Heart right ventricle (tissue), 16 donors: Measurements from ENCODE around the gene FAM241B. TPM values are rescaled to one million over a fixed set of nuclear protein-coding genes. Genes with fewer than 3 reads are reported as not detected.
A peak's percentile ranks its signal among the peaks of the same experiment; 100 is the strongest.

Source experiments
- ATAC-seq, 8 donors: fragments of 200-7000 bp; cut with Tn5 transposase; one replicate each; pipeline ENCODE4 v1.9.1; 2020; ENCODE audit warnings: mild to moderate bottlenecking in 8 of 8, moderate library complexity in 8 of 8, moderate number of reproducible peaks in 1 of 8
- DNase-seq, 2 donors: peaks; one replicate each; pipeline ENCODE4 v3.0.0-alpha.2; 2020
- H3K27ac ChIP-seq, 10 donors: fragments of 200-600 bp; sonication (generic) in 2 of 10; one replicate each; pipeline versions ENCODE4 v1.5.0 to v1.8.0; 2020 to 2022; ENCODE audit warnings: mild to moderate bottlenecking in 3 of 10
- H3K27me3 ChIP-seq, 7 donors: fragments of 200-600 bp; one replicate each; pipeline ENCODE4 v1.8.0; 2021 to 2022; ENCODE audit warnings: mild to moderate bottlenecking in 2 of 7
- H3K36me3 ChIP-seq, 9 donors: fragments of 200-600 bp; sonication (generic) in 1 of 9; one replicate each; pipeline versions ENCODE4 v1.5.0 to v1.8.0; 2020 to 2022; ENCODE audit warnings: mild to moderate bottlenecking in 2 of 9
- H3K4me1 ChIP-seq, 9 donors: fragments of 200-600 bp; sonication (generic) in 1 of 9; one replicate each; pipeline versions ENCODE4 v1.5.0 to v1.8.0; 2020 to 2022; ENCODE audit warnings: mild to moderate bottlenecking in 4 of 9
- H3K4me3 ChIP-seq, 10 donors: fragments of 200-600 bp; sonication (generic) in 2 of 10; one replicate each; pipeline versions ENCODE4 v1.5.0 to v1.8.0; 2020 to 2022; ENCODE audit warnings: mild to moderate bottlenecking in 7 of 10, moderate library complexity in 2 of 10
- H3K9me3 ChIP-seq, 11 donors: fragments of 200-600 bp in 10 of 11; sonication (generic) in 2 of 11; one replicate each; pipeline versions ENCODE4 v1.5.0 to v1.8.0; 2013 to 2022; ENCODE audit warnings: mild to moderate bottlenecking in 2 of 11, control low read depth in 1 of 11, moderate library complexity in 1 of 11
- CTCF ChIP-seq, 9 donors: fragments of 200-600 bp; sonication (generic) in 2 of 9; IDR thresholded peaks; one replicate each; pipeline versions ENCODE4 v1.5.0 to v1.8.0; 2021 to 2022; ENCODE audit warnings: antibody characterized with exemption in 9 of 9, mild to moderate bottlenecking in 5 of 9, moderate library complexity in 1 of 9
- WGBS, 2 donors: extraction: QIAGEN DNeasy Blood & Tissue Kit; methylation state at CpG; one replicate each; pipeline ENCODE4 v1.1.7; 2013; ENCODE audit warnings: inconsistent platforms in 1 of 2; 5-methylcytosine and 5-hydroxymethylcytosine counted together
- intact Hi-C, 10 donors: fragments of 100-400 bp; cut with DNase I; formaldehyde crosslinking; loops; one replicate each; pipeline versions ENCODE4 v1.11.1 to v1.14.2; 2022
- polyA plus RNA-seq, 2 donors: library from polyadenylated mRNA; stranded (reverse); fragments of 200-250 nt; gene quantifications; one replicate each; pipeline ENCODE4 v1.2.3, GENCODE V29; 2013
- total RNA-seq, 10 donors: library from RNA; stranded (reverse); fragmentation: NEBNext Ultra II Directional in 3 of 10; extraction: Animal tissue kit (Norgen Biotek cat#: 25700) in 3 of 10; gene quantifications; one replicate each; pipeline versions ENCODE4 v1.2.1 to v1.2.4, GENCODE V29; 2021 to 2023
- donor health status: Arrhythmogenic right ventricular cardiomyopathy.
- donor health status: ischemic (EF 13 %, LVEDD 7.1; RV severe dilation, severe dysfunction).
- donor health status: healthy with polysubstance abuse.
- donor health status: DM: no; HTN: yes; CAD: no.
- donor health status: DM: no; HTN: no; CAD: no.
- donor health status: ischemic (EF 25% LVEDD 6.9; RV normal size, moderate dysfunction).
- donor health status: ischemic (EF 25% LVEDD 5.7; RV mildly dilated, moderate dysfunction).
- donor health status: healthy.
- donor health status: DM: yes; HTN: yes; CAD: no.
- donor health status: Ischemic cardiomyopathy.
- donor health status: ischemic (EF 35%, LVEDD 5.7; RV mildly dilated, moderate dysfunction).
- donor health status: nonischemic (EF 11% LVEDD 7.7; RV severe dilation, severe dysfunction).
- donor health status: DM: yes; HTN: yes; CAD: no.
- donor health status: PGD.
- donor health status: ischemic (EF 29% LVEDD 5.4; RV normal size, mild dysfunction).
- donor health status: nonischemic (EF 23%, LVEDD 6.1; RV moderate dilation, normal function).

Gene FAM241B
- total and polyA plus RNA-seq, 12 donors = 1.4 to 9.0 (median 4.5) TPM

GRCh38 chr10:69656742-69657269, 26.8 kb downstream of the FAM241B start:
- Histone ChIP-seq H3K4me3 (no peak overlapping the region), H3K36me3 (no peaks in the 10 kb centered on the region), H3K27ac (no peak overlapping the region), H3K9me3 (no peaks in the 10 kb centered on the region), H3K27me3 (peaks cover 0 to 29% (median 22%) of the 10 kb centered on the region in 7 donors), H3K4me1 (peaks cover 0 to 12% (median 0%) of the 10 kb centered on the region in 9 donors)
- no peak for TF ChIP-seq CTCF (IDR thresholded peaks at IDR 0.05)
- no peak for DNase-seq
- WGBS, 2 donors = 28 to 29% methylated on average over 5 of the region's 5 CpGs
- no peak for ATAC-seq
- intact Hi-C loops = no loop called here

- TF ChIP-seq CTCF (IDR thresholded peaks at IDR 0.05) = no peak
- ATAC-seq (peak in 1 of 8 donors; percentile 48), DNase-seq (no peak)
- Histone ChIP-seq H3K36me3 (no peaks in the 10 kb centered on the region), H3K4me3 (no peak overlapping the region), H3K27me3 (peaks cover 0 to 32% (median 22%) of the 10 kb centered on the region in 7 donors), H3K9me3 (no peaks in the 10 kb centered on the region), H3K4me1 (peaks cover 0 to 12% (median 0%) of the 10 kb centered on the region in 9 donors), H3K27ac (no peak overlapping the region)
- intact Hi-C loops = no loop called here
- WGBS, 2 donors = 19 to 21% methylated on average over 8 of the region's 8 CpGs
Measured at GRCh38 chr10:69657430-69657829, 27.4 kb downstream of the FAM241B start.

DNA sequence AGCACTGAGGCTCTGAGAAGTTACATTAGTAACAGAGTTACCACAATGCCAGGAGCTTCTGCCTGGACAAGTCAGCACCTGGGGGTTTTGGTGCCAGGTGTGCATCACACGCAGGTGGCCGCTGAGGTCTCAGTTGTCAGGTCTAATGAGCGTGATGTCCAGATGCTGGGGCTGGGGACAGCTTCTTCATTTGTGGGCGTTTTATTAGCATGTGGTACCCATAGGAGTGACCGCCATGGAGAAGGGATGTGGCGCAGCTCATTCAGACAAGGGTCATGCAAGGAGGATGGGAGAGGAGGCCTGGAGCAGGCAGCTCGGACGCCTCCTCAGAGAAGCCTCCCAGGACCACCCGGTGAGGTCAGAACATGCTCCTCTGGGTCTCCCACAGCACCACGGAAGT, 27.8 kb downstream of the FAM241B start:
- 85 to 87% methylated on average over 10 of the region's 10 CpGs for WGBS, 2 donors
- ATAC-seq (no peak), DNase-seq (no peak)
- Histone ChIP-seq H3K4me1 (peaks cover 0 to 12% (median 0%) of the 10 kb centered on the region in 9 donors), H3K9me3 (no peaks in the 10 kb centered on the region), H3K27ac (no peak overlapping the region), H3K27me3 (peaks cover 0 to 35% (median 22%) of the 10 kb centered on the region in 7 donors), H3K36me3 (no peaks in the 10 kb centered on the region), H3K4me3 (no peak overlapping the region)
- intact Hi-C loops = no loop called here
- TF ChIP-seq CTCF (IDR thresholded peaks at IDR 0.05) = no peak

DNA sequence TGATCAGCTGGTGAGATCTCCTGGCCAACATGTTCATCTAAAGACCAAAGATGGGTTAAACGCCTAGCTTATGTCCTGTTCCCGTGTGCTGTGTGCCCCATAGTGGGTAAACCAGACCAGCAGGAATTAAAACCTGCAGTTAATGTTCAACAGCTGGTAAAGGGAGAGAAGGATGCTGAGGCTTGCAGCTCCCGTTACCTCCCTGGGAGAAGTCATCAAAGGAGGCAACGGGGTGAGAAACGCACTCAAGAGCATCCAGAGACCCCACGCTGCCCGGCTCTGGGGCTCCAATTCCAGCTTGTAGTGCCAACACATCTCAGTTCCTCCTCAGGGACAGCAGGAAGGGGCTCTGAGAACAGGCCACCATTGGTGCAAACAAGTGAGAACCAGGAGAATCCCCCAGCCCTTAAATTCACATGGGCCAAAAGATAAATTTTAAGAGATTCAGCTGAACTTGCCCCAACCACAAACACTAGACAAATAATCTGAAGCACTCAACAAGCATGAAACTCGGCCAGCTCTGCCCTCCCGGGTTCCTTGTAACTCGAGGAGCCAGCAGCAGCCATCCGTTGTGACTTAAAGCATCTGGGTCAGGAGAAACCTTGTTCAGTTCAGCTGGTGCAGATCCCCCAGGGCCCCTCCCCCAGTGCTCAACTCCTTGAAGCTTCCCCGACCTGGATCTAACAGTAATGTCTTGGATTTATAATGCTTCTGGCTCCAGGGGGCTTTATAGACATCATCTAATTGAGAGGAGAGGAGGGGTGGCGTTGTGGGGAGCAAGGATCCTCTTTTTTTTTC, 29.4 kb downstream of the FAM241B start:
- WGBS, 2 donors = 67 to 73% methylated on average over 13 of the region's 13 CpGs
- TF ChIP-seq CTCF (IDR thresholded peaks at IDR 0.05) = no peak
- H3K36me3 ChIP-seq = no peaks in the 10 kb centered on the region
- H3K4me1 ChIP-seq = peaks cover 0 to 12% (median 0%) of the 10 kb centered on the region in 9 donors
- no peaks in the 10 kb centered on the region for H3K9me3 ChIP-seq
- DNase-seq (no peak), ATAC-seq (no peak)
- peaks cover 0 to 43% (median 20%) of the 10 kb centered on the region in 7 donors for H3K27me3 ChIP-seq
- no peak overlapping the region for H3K27ac ChIP-seq
- intact Hi-C loops = no loop called here
- no peak overlapping the region for H3K4me3 ChIP-seq
